HL-60 (cell line): ENCODE measurements around the gene SPATS2.

Source experiments
- DNase-seq, 2 experiments: peaks; one replicate each; pipeline ENCODE4 v3.0.0-alpha.2; 2010 to 2020; ENCODE audit warnings: low read depth in 1 of 2, low spot score in 1 of 2
- H3K27ac ChIP-seq: fragments of 250-450 bp; sonication (Bioruptor Pico); replicated peaks from 2 replicates; pipeline ENCODE4 v1.5.1; 2020; ENCODE audit warnings: mild to moderate bottlenecking, moderate library complexity
- H3K27me3 ChIP-seq: fragments of 250-450 bp; sonication (Bioruptor Pico); 2 replicates; pipeline ENCODE4 v1.5.1; 2021; ENCODE audit warnings: mild to moderate bottlenecking, moderate library complexity; ENCODE audit not compliant: insufficient read depth, poor library complexity, severe bottlenecking
- H3K4me3 ChIP-seq: replicated peaks from 2 replicates; pipeline ENCODE4 v1.5.1; 2011; ENCODE audit warnings: mild to moderate bottlenecking, control low read depth, low read length; ENCODE audit not compliant: insufficient read depth
- GABPA ChIP-seq: IDR thresholded peaks from 2 replicates; pipeline ENCODE4 v1.6.1; 2012; ENCODE audit warnings: low read depth
- POLR2AphosphoS5 ChIP-seq: IDR thresholded peaks from 2 replicates; pipeline ENCODE4 v1.6.1; 2012; ENCODE audit warnings: low read depth
- SPI1 ChIP-seq: IDR thresholded peaks from 2 replicates; pipeline ENCODE4 v1.6.1; 2012; ENCODE audit warnings: low read depth, mild to moderate bottlenecking, borderline replicate concordance
- TF ChIP-seq, protein P1 (sequence below): IDR thresholded peaks from one replicate; pipeline ENCODE4 v1.5.1; 2011; ENCODE audit warnings: low read length, control low read depth, inconsistent platforms; ENCODE audit not compliant: insufficient read depth
- TF ChIP-seq, protein P2 (sequence below): IDR thresholded peaks from 2 replicates; pipeline ENCODE4 v1.6.1; 2012; ENCODE audit warnings: low read depth; ENCODE audit not compliant: insufficient replicate concordance

SPATS2 gene

DNA sequence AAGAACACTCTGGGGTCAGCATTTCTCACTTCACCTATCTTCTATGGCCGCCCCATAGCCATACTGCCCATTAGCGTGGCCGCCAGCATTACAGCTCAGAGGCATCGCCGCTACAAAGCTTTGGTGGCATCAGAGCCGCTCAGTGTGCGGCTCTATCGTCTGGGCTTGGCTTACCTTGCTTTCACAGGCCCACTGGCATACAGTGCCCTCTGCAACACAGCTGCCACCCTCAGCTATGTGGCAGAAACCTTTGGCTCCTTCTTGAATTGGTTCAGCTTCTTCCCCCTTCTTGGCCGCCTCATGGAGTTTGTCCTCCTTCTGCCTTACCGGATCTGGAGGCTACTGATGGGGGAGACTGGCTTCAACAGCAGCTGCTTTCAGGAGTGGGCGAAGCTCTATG, 18.0 kb upstream of the SPATS2 start:
- Histone ChIP-seq H3K4me3 (no peak overlapping the region), H3K27me3 (peaks cover 42% of the 10 kb centered on the region), H3K27ac (no peak overlapping the region)
- TF ChIP-seq, protein P1, sequence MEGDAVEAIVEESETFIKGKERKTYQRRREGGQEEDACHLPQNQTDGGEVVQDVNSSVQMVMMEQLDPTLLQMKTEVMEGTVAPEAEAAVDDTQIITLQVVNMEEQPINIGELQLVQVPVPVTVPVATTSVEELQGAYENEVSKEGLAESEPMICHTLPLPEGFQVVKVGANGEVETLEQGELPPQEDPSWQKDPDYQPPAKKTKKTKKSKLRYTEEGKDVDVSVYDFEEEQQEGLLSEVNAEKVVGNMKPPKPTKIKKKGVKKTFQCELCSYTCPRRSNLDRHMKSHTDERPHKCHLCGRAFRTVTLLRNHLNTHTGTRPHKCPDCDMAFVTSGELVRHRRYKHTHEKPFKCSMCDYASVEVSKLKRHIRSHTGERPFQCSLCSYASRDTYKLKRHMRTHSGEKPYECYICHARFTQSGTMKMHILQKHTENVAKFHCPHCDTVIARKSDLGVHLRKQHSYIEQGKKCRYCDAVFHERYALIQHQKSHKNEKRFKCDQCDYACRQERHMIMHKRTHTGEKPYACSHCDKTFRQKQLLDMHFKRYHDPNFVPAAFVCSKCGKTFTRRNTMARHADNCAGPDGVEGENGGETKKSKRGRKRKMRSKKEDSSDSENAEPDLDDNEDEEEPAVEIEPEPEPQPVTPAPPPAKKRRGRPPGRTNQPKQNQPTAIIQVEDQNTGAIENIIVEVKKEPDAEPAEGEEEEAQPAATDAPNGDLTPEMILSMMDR: no peak
- TF ChIP-seq, protein P2, sequence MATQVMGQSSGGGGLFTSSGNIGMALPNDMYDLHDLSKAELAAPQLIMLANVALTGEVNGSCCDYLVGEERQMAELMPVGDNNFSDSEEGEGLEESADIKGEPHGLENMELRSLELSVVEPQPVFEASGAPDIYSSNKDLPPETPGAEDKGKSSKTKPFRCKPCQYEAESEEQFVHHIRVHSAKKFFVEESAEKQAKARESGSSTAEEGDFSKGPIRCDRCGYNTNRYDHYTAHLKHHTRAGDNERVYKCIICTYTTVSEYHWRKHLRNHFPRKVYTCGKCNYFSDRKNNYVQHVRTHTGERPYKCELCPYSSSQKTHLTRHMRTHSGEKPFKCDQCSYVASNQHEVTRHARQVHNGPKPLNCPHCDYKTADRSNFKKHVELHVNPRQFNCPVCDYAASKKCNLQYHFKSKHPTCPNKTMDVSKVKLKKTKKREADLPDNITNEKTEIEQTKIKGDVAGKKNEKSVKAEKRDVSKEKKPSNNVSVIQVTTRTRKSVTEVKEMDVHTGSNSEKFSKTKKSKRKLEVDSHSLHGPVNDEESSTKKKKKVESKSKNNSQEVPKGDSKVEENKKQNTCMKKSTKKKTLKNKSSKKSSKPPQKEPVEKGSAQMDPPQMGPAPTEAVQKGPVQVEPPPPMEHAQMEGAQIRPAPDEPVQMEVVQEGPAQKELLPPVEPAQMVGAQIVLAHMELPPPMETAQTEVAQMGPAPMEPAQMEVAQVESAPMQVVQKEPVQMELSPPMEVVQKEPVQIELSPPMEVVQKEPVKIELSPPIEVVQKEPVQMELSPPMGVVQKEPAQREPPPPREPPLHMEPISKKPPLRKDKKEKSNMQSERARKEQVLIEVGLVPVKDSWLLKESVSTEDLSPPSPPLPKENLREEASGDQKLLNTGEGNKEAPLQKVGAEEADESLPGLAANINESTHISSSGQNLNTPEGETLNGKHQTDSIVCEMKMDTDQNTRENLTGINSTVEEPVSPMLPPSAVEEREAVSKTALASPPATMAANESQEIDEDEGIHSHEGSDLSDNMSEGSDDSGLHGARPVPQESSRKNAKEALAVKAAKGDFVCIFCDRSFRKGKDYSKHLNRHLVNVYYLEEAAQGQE: no peak
- no peak for TF ChIP-seq GABPA
- no peak for TF ChIP-seq SPI1
- TF ChIP-seq POLR2AphosphoS5: no peak
- no peak for DNase-seq

DNA sequence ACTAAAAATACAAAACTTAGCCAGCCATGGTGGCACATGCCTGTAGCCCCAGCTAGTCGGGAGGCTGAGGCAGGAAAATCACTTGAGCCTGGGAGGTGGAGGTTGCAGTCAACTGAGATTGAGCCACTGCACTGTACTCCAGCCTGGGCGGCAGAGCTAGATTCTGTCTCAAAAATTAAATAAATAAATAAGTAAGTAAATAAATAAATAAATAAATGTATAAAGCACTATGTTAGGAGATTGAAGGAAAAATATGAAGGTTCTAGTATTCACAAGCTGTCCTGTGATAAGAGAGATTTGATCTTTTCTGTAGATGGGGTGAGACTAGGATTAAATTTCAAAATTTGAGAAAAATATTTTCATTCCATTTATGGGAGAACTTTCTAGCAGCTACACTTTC, 14.9 kb upstream of the SPATS2 start:
- DNase-seq: no peak
- TF ChIP-seq SPI1: no peak
- no peak for TF ChIP-seq GABPA
- TF ChIP-seq, protein P2: no peak
- TF ChIP-seq, protein P1: no peak
- no peak for TF ChIP-seq POLR2AphosphoS5
- H3K4me3 ChIP-seq: no peak overlapping the region
- no peak overlapping the region for H3K27ac ChIP-seq
- H3K27me3 ChIP-seq: peaks cover 13% of the 10 kb centered on the region

DNA sequence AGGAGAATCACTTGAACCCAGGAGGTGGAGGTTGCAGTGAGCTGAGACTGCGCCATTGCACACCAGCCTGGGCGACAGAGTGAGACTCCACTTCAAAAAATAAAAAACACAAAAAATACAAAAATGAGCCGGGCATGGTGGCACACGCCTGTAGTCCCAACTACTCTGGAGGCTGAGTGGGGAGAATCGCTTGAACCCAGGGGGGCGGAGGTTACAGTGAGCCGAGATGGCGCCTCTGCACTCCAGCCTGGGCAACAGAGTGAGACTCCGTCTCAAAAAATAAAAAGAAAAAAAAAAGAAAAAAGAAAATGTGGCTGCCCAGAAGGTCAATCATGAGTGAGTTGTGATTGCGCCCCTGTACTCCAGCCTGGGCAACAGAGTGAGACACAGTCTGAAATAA, 11.3 kb upstream of the SPATS2 start:
- no peak overlapping the region for H3K27ac ChIP-seq
- TF ChIP-seq POLR2AphosphoS5 (no peak), SPI1 (no peak), GABPA (no peak)
- TF ChIP-seq, protein P2: no peak
- TF ChIP-seq, protein P1: no peak
- no peak overlapping the region for H3K4me3 ChIP-seq
- H3K27me3 ChIP-seq: no peaks in the 10 kb centered on the region
- no peak for DNase-seq
